Pancreas (tissue), 10 donors: ENCODE results near the gene PDLIM7. TPM values are rescaled to one million over a fixed set of nuclear protein-coding genes. Genes with fewer than 3 reads are reported as not detected.

ENCODE experiments used
- ATAC-seq, 4 donors: fragments of 200-7000 bp; cut with Tn5 transposase; one replicate each; pipeline versions ENCODE4 v1.8.0 to v1.9.1; 2020; ENCODE audit warnings: mild to moderate bottlenecking in 4 of 4, moderate library complexity in 4 of 4
- DNase-seq, 6 donors: peaks; one replicate each; pipeline ENCODE4 v3.0.0-alpha.2; 2020
- FAIRE-seq: peaks from 2 replicates; lab custom pipeline; 2012; peaks lifted over from hg19 to GRCh38; lab: Jason Lieb, UNC
- H3K27ac ChIP-seq, 4 donors: fragments of 200-600 bp; sonication (generic); 1 replicate in 3 of 4; 2 replicates in 1 of 4; pipeline versions ENCODE4 v1.5.0 to v1.8.0; 2020
- H3K27me3 ChIP-seq, 4 donors: fragments of 200-600 bp; one replicate each; pipeline ENCODE4 v1.8.0; 2021
- H3K36me3 ChIP-seq, 3 donors: fragments of 200-600 bp; sonication (generic) in 1 of 3; one replicate each; pipeline versions ENCODE4 v1.5.0 to v1.8.0; 2020 to 2021
- H3K4me1 ChIP-seq, 3 donors: fragments of 200-600 bp; one replicate each; pipeline ENCODE4 v1.8.0; 2021
- H3K4me3 ChIP-seq, 4 donors: fragments of 200-600 bp; sonication (generic) in 2 of 4; one replicate each; pipeline versions ENCODE4 v1.5.0 to v1.8.0; 2020 to 2021
- H3K9me3 ChIP-seq, 4 donors: fragments of 200-600 bp; one replicate each; pipeline ENCODE4 v1.8.0; 2021
- WGBS, 2 donors: extraction: QIAGEN DNeasy Blood & Tissue Kit; methylation state at CpG; one replicate each; pipeline ENCODE4 v1.1.7; 2013; 5-methylcytosine and 5-hydroxymethylcytosine counted together
- intact Hi-C, 3 donors: fragments of 100-400 bp; cut with DNase I; formaldehyde crosslinking; loops; one replicate each; pipeline versions ENCODE4 v1.11.1 to v1.14.2; 2022
- polyA plus RNA-seq, 2 donors: library from polyadenylated mRNA; stranded (reverse); fragments of 200-250 nt; gene quantifications; one replicate each; pipeline ENCODE4 v1.2.3, GENCODE V29; 2013
- total RNA-seq, 6 donors: library from RNA; stranded (reverse); fragmentation: NEBNext Ultra II Directional in 4 of 6; extraction: Animal tissue kit (Norgen Biotek cat#: 25700) in 4 of 6; gene quantifications; one replicate each; pipeline versions ENCODE4 v1.2.1 to v1.2.4, GENCODE V29; 2021 to 2023
- TF ChIP-seq, protein P1 (sequence below), 4 donors: fragments of 200-600 bp; sonication (generic) in 3 of 4; IDR thresholded peaks; one replicate each; pipeline versions ENCODE4 v1.5.0 to v1.8.0; 2021; ENCODE audit warnings: antibody characterized with exemption in 4 of 4
- donor health status: healthy with polysubstance abuse.
- donor health status: DM: no; HTN: no; CAD: no; lungs with moderate emphysema.
- donor health status: DM: no; HTN: no; CAD: no.
- donor health status: control.
- donor health status: control.
- donor health status: Bipolar disorder and iron deficiency.
- donor health status: DM: yes; HTN: yes; CAD: no.
- donor health status: DM: no; HTN: no; CAD: no.
- donor health status: DM: no; HTN: no; CAD: no.
- donor health status: DM: yes; HTN: yes; CAD: no.

Gene PDLIM7
- total and polyA plus RNA-seq, 8 donors: 3.9 to 39.9 (median 11.2) TPM

DNA sequence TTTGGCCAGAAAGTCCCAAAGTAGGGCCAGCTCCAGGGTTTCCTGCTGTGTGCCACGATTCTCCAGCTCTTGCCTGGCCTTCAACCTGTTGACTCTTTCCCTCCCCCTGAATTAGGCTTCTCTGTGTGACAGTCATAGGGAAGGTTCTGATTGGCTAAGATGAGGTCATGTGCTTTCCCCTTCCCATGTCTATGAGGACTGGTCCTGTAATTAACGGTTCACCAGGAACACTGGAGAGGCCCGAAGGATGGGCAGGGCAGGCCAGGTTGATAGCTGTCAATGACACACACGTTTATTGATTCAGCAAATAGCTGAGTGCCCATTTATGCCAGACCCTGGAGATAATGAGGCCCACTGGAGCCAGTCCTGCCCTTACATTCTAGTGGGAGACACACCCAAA is 59.8 kb downstream of the PDLIM7 start:
- TF ChIP-seq, protein P1, sequence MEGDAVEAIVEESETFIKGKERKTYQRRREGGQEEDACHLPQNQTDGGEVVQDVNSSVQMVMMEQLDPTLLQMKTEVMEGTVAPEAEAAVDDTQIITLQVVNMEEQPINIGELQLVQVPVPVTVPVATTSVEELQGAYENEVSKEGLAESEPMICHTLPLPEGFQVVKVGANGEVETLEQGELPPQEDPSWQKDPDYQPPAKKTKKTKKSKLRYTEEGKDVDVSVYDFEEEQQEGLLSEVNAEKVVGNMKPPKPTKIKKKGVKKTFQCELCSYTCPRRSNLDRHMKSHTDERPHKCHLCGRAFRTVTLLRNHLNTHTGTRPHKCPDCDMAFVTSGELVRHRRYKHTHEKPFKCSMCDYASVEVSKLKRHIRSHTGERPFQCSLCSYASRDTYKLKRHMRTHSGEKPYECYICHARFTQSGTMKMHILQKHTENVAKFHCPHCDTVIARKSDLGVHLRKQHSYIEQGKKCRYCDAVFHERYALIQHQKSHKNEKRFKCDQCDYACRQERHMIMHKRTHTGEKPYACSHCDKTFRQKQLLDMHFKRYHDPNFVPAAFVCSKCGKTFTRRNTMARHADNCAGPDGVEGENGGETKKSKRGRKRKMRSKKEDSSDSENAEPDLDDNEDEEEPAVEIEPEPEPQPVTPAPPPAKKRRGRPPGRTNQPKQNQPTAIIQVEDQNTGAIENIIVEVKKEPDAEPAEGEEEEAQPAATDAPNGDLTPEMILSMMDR (IDR thresholded peaks at IDR 0.05): no peak
- no peak for DNase-seq
- no peak overlapping the region for H3K27ac ChIP-seq
- ATAC-seq: no peak
- no peaks in the 10 kb centered on the region for H3K4me1 ChIP-seq
- H3K36me3 ChIP-seq: peaks cover under 1 to 28% (median 9%) of the 10 kb centered on the region in 3 donors
- FAIRE-seq: no peak
- H3K9me3 ChIP-seq: no peaks in the 10 kb centered on the region
- no peaks in the 10 kb centered on the region for H3K27me3 ChIP-seq
- WGBS, 2 donors: 67 to 68% methylated on average over 4 of the region's 4 CpGs
- H3K4me3 ChIP-seq: no peak overlapping the region
- intact Hi-C loops: no loop called here

DNA sequence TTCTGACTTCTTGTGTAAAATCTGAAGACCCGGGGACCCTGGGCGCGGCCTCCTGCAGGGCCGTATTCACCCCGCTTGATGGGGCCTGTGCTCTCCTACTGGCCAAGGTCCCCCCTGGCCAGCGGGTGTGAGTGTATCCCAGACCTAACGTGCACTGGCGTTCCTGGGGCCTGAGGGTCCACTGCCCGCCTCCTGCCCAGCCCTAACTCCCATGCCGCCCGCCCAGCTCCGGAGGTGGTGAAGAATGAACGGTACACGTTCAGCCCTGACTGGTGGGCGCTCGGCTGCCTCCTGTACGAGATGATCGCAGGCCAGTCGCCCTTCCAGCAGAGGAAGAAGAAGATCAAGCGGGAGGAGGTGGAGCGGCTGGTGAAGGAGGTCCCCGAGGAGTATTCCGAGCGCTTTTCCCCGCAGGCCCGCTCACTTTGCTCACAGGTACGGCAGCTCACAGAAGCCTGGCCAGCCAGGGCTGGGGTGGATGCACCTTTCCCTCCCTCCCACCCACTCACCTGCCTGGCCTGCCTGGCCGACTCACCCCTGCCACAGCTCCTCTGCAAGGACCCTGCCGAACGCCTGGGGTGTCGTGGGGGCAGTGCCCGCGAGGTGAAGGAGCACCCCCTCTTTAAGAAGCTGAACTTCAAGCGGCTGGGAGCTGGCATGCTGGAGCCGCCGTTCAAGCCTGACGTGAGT is 61.4 kb downstream of the PDLIM7 start:
- WGBS, 2 donors: 94 to 95% methylated on average over 37 of the region's 37 CpGs
- DNase-seq: peak in 3 of 6 donors; percentile 13 to 65 (median 38)

DNA sequence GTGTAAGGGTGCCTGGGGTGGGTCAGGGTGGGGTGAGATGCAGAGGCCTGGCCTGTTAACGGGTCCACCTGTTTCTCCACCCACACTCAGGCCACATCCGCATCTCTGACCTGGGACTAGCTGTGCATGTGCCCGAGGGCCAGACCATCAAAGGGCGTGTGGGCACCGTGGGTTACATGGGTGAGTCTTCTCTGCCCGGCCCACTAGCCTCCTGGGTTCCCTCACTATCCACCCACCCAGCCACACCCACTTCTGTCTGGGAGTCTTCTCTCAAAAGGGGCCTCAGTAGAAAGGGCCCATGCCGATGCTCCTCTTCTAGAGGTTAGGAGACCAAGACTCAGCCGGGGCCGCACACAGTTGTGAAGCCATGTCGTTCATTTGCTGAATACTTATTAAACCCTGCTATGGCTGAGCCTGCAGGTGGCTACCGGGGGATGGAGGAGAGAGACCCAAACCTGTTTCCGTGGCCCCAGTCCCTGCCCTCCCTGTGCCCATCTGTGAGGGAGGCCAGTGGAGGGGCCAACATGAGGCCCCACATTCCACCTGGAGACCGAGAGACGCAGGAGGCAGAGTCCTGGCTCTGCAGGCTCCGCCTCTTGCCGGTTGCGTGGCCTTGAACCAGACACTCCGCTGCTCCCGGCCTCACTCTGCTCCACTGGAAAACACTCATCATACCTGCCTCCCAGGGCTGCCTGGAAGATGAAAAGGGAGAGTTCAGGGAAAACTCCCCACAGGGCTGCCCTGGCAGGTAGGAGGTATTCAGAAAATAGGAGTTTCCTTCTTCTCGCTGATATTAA is 62.3 kb downstream of the PDLIM7 start:
- Histone ChIP-seq H3K36me3 (peaks cover 2 to 33% (median 9%) of the 10 kb centered on the region in 3 donors), H3K4me3 (no peak overlapping the region), H3K9me3 (no peaks in the 10 kb centered on the region), H3K27ac (no peak overlapping the region), H3K27me3 (no peaks in the 10 kb centered on the region), H3K4me1 (no peaks in the 10 kb centered on the region)
- ATAC-seq (no peak), DNase-seq (no peak), FAIRE-seq (no peak)
- 91% methylated on average over 20 of the region's 20 CpGs for WGBS, 2 donors
- intact Hi-C loops: no loop called here
- TF ChIP-seq, protein P1 (IDR thresholded peaks at IDR 0.05): no peak

More for the DNA sequence above, 61.4 kb downstream of the PDLIM7 start:
- H3K4me3 ChIP-seq: no peak overlapping the region
- peaks cover 2 to 33% (median 9%) of the 10 kb centered on the region in 3 donors for H3K36me3 ChIP-seq
- FAIRE-seq: no peak
- H3K9me3 ChIP-seq: no peaks in the 10 kb centered on the region
- TF ChIP-seq, protein P1 (IDR thresholded peaks at IDR 0.05): no peak
- no peaks in the 10 kb centered on the region for H3K4me1 ChIP-seq
- no peaks in the 10 kb centered on the region for H3K27me3 ChIP-seq
- no peak for ATAC-seq
- intact Hi-C loops: no loop called here
- no peak overlapping the region for H3K27ac ChIP-seq

DNA sequence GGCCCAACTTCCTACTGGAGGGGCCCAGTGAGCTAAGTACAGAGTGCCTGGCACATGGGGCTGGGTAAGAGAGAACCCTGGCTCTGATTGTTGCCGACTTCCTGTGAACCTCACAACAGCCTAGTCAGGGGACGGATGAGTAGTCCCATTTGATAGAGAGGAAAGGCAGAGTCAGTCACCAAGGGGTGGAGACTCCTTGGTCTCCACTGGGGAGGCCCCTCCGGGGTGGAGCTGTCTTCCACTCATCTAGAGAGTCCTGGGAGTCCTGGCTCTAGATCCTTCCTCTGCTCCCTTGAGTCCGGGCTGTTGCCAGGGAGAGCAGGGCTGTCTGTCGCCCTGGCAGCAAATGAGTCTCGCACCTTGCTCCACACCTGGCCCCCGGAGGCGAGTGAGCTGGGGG is 63.0 kb downstream of the PDLIM7 start:
- Histone ChIP-seq H3K27me3 (no peaks in the 10 kb centered on the region), H3K27ac (no peak overlapping the region), H3K4me3 (no peak overlapping the region), H3K9me3 (no peaks in the 10 kb centered on the region), H3K4me1 (no peaks in the 10 kb centered on the region), H3K36me3 (peaks cover 2 to 33% (median 9%) of the 10 kb centered on the region in 3 donors)
- intact Hi-C loops: no loop called here
- no peak for FAIRE-seq
- peak in 2 of 6 donors; percentile 46 to 50 for DNase-seq
- TF ChIP-seq, protein P1 (IDR thresholded peaks at IDR 0.05): no peak
- 87 to 95% methylated on average over 8 of the region's 8 CpGs for WGBS, 2 donors
- ATAC-seq: peak in 2 of 4 donors; percentile 23 to 33
